Forelimb muscle (tissue), 1 donor: ENCODE measurements around the gene CAMKK1. TPM values are rescaled to one million over a fixed set of nuclear protein-coding genes. Genes with fewer than 3 reads are reported as not detected.

Source experiments
- DNase-seq: peaks from one replicate; pipeline ENCODE4 v3.0.0-alpha.2; 2013; ENCODE audit warnings: low read depth
- polyA plus RNA-seq: library from polyadenylated mRNA; unstranded; fragments of 120-200 nt; gene quantifications from one replicate; pipeline ENCODE4 v1.2.1, GENCODE V29; 2013; ENCODE audit not compliant: insufficient read length

The CAMKK1 gene
- polyA plus RNA-seq, 1 donor, result 8.4 TPM

DNA sequence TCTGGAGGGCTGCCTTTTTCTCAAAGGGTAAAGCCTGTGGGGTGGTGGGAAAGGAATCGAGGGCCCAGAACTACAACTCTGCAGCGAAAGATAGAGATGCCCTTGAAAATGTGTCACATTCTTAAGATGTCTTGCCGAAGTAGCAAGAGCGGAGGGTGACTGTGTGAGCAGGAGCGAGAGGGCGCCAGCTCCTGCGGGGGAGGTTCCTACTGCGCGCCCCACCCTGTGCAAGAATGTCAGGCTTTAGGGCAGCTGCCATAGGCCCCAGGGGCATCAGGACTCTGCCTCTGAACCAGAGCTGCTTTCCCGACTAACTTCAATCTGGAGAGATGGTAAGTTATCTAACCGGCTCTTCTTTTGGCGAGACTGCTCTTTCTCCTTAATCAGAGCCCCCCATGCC is 80.1 kb downstream of the CAMKK1 start:
- DNase-seq, result no peak

DNA sequence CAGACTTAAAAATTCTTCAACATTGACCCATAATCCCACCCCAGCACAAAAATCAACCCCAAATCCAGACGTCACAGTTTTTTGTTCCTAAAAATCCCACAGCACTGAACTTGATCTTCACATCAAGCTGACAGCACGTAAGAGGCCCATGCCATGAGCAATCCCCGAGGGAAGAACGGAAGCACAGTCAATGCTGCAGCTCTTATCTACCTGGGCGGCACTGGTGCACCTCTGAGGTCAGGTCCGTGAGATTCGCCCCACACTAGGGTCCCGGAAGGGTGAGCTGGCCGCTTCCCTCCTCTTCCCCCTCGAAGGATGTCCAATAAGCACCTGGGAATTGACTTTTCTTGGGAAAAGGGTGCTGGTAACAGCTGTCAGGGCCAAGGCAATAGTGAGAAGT is 80.6 kb downstream of the CAMKK1 start:
- no peak for DNase-seq

Other genes with a start within 250 kb of the CAMKK1 start
- 45.4 TPM for gene TAX1BP3, start 224.5 kb downstream of the CAMKK1 start, polyA plus RNA-seq
- gene EMC6, start 224.2 kb downstream of the CAMKK1 start, polyA plus RNA-seq, result 39.8 TPM
- gene P2RX5, start 196.9 kb downstream of the CAMKK1 start, polyA plus RNA-seq, result 26.3 TPM
- gene HASPIN, start 169.2 kb downstream of the CAMKK1 start, polyA plus RNA-seq, result 9.4 TPM
- 32.7 TPM for gene ITGAE, start 91.9 kb downstream of the CAMKK1 start, polyA plus RNA-seq
- 58.2 TPM for gene NCBP3, start 46.8 kb downstream of the CAMKK1 start, polyA plus RNA-seq
- gene P2RX1, start 23.4 kb upstream of the CAMKK1 start, polyA plus RNA-seq, result 2.3 TPM
- gene ATP2A3, start 71.4 kb upstream of the CAMKK1 start, polyA plus RNA-seq, result 5.3 TPM
- 18.3 TPM for gene ZZEF1, start 250.0 kb upstream of the CAMKK1 start, polyA plus RNA-seq